Vagina (tissue), 2 donors: ENCODE measurements around the gene ZBTB2. TPM values are rescaled to one million over a fixed set of nuclear protein-coding genes. Genes with fewer than 3 reads are reported as not detected.

Experiments
- DNase-seq, 2 donors: peaks; one replicate each; pipeline ENCODE4 v3.0.0-alpha.2; 2017; ENCODE audit errors: extremely low spot score in 2 of 2
- H3K27ac ChIP-seq: fragments of 200-600 bp; sonication (generic); one replicate; pipeline ENCODE4 v1.5.1; 2019
- H3K27me3 ChIP-seq: fragments of 200-600 bp; sonication (generic); one replicate; pipeline ENCODE4 v1.5.1; 2019
- H3K36me3 ChIP-seq, 2 donors: fragments of 200-600 bp; sonication (generic); one replicate each; pipeline ENCODE4 v1.5.1; 2017 to 2019
- H3K4me1 ChIP-seq: fragments of 200-600 bp; sonication (generic); one replicate; pipeline ENCODE4 v1.5.1; 2019
- H3K4me3 ChIP-seq, 2 donors: fragments of 200-600 bp; sonication (generic); 1 replicate in 1 of 2; 2 replicates in 1 of 2; pipeline ENCODE4 v1.5.1; 2016 to 2019
- H3K9me3 ChIP-seq: fragments of 200-600 bp; sonication (generic); one replicate; pipeline ENCODE4 v1.5.1; 2019
- CTCF ChIP-seq, 3 experiments: fragments of 450-650 bp in 2 of 3; fragments of 200-600 bp in 1 of 3; sonication (generic) in 1 of 3; IDR thresholded peaks; one replicate each; pipeline ENCODE4 v1.5.1; 2017 to 2019; ENCODE audit warnings: antibody characterized with exemption in 3 of 3, mild to moderate bottlenecking in 2 of 3, moderate library complexity in 2 of 3
- POLR2A ChIP-seq, 2 donors: fragments of 450-650 bp; IDR thresholded peaks; one replicate each; pipeline ENCODE4 v1.6.1; 2017; ENCODE audit warnings: antibody characterized with exemption in 2 of 2, mild to moderate bottlenecking in 2 of 2, moderate library complexity in 2 of 2
- POLR2AphosphoS5 ChIP-seq, 2 donors: sonication (generic); formaldehyde crosslinking; IDR thresholded peaks; one replicate each; pipeline ENCODE4 v1.9.0; 2017; ENCODE audit warnings: antibody characterized with exemption in 2 of 2, mild to moderate bottlenecking in 2 of 2, low read depth in 1 of 2; ENCODE audit not compliant: insufficient read depth in 1 of 2
- intact Hi-C: fragments of 100-400 bp; cut with DNase I; formaldehyde crosslinking; loops from one replicate; pipeline ENCODE4 v1.15.1; 2023
- total RNA-seq: library from RNA; depleted of rRNA; stranded (reverse); fragments of >200 nt; gene quantifications from one replicate; pipeline ENCODE4 v1.2.3, GENCODE V29; 2016

The ZBTB2 gene
- total RNA-seq, 1 donor from 2014 or later: 15.0 TPM

GRCh38 chr6:151379933-151380847 is 11.2 kb downstream of the ZBTB2 start:
- Histone ChIP-seq H3K27ac (no peak overlapping the region), H3K27me3 (no peaks in the 10 kb centered on the region), H3K36me3 (no peaks in the 10 kb centered on the region), H3K4me3 (no peak overlapping the region), H3K9me3 (no peaks in the 10 kb centered on the region), H3K4me1 (peaks cover 5% of the 10 kb centered on the region)
- intact Hi-C loops: no loop called here
- TF ChIP-seq POLR2AphosphoS5 (IDR thresholded peaks at IDR 0.05; ENCODE audit: insufficient read depth in 1 of 2, low read depth in 1 of 2) (no peak), CTCF (IDR thresholded peaks at IDR 0.05) (no peak), POLR2A (IDR thresholded peaks at IDR 0.05) (no peak)
- no peak for DNase-seq

GRCh38 chr6:151377095-151377494 is 14.3 kb downstream of the ZBTB2 start:
- intact Hi-C loops: no loop called here
- H3K4me3 ChIP-seq: no peak overlapping the region
- H3K36me3 ChIP-seq: peaks cover 0 to 12% of the 10 kb centered on the region in 2 donors
- DNase-seq: no peak
- H3K27ac ChIP-seq: no peak overlapping the region
- H3K27me3 ChIP-seq: no peaks in the 10 kb centered on the region
- TF ChIP-seq CTCF (IDR thresholded peaks at IDR 0.05) (no peak), POLR2A (IDR thresholded peaks at IDR 0.05) (no peak), POLR2AphosphoS5 (IDR thresholded peaks at IDR 0.05; ENCODE audit: insufficient read depth in 1 of 2, low read depth in 1 of 2) (no peak)
- peaks cover 9% of the 10 kb centered on the region for H3K4me1 ChIP-seq
- no peaks in the 10 kb centered on the region for H3K9me3 ChIP-seq

GRCh38 chr6:151376440-151376839 is 14.9 kb downstream of the ZBTB2 start:
- peaks cover 9% of the 10 kb centered on the region for H3K4me1 ChIP-seq
- H3K27me3 ChIP-seq: no peaks in the 10 kb centered on the region
- no peaks in the 10 kb centered on the region for H3K9me3 ChIP-seq
- intact Hi-C loops: no loop called here
- no peak overlapping the region for H3K4me3 ChIP-seq
- DNase-seq: no peak
- H3K27ac ChIP-seq: no peak overlapping the region
- peaks cover 0 to 17% of the 10 kb centered on the region in 2 donors for H3K36me3 ChIP-seq
- TF ChIP-seq CTCF (IDR thresholded peaks at IDR 0.05): no peak
- no peak for TF ChIP-seq POLR2A (IDR thresholded peaks at IDR 0.05)
- TF ChIP-seq POLR2AphosphoS5 (IDR thresholded peaks at IDR 0.05; ENCODE audit: insufficient read depth in 1 of 2, low read depth in 1 of 2): no peak

- DNase-seq: no peak
- Histone ChIP-seq H3K36me3 (peaks cover 0 to 21% of the 10 kb centered on the region in 2 donors), H3K4me3 (no peak overlapping the region), H3K27ac (no peak overlapping the region), H3K27me3 (no peaks in the 10 kb centered on the region), H3K9me3 (no peaks in the 10 kb centered on the region), H3K4me1 (peaks cover 9% of the 10 kb centered on the region)
- intact Hi-C loops: no loop called here
- TF ChIP-seq POLR2A (IDR thresholded peaks at IDR 0.05) (no peak), POLR2AphosphoS5 (IDR thresholded peaks at IDR 0.05; ENCODE audit: insufficient read depth in 1 of 2, low read depth in 1 of 2) (no peak), CTCF (IDR thresholded peaks at IDR 0.05) (no peak)
Measured at GRCh38 chr6:151375833-151376232, 15.5 kb downstream of the ZBTB2 start.
